CD14-positive monocyte (primary cell): ENCODE results near the gene DNAJB11. TPM values are rescaled to one million over a fixed set of nuclear protein-coding genes. Genes with fewer than 3 reads are reported as not detected.
A peak's percentile ranks its signal among the peaks of the same experiment; 100 is the strongest.

Experiments
- DNase-seq, 3 donors: peaks; one replicate each; pipeline ENCODE4 v3.0.0-alpha.2; 2011 to 2022
- H2AFZ ChIP-seq: 2 replicates; pipeline ENCODE4 v1.6.0; 2012; ENCODE audit warnings: mild to moderate bottlenecking, low read depth, low read length, inconsistent platforms; ENCODE audit not compliant: insufficient read depth, poor library complexity, severe bottlenecking
- H3K27ac ChIP-seq, 2 donors: 1 replicate in 1 of 2; 2 replicates in 1 of 2; pipeline ENCODE4 v1.5.1; 2012 to 2013; ENCODE audit warnings: low read length in 2 of 2, control low read depth in 1 of 2, inconsistent platforms in 1 of 2, low read depth in 1 of 2, mild to moderate bottlenecking in 1 of 2
- H3K27me3 ChIP-seq, 2 donors: one replicate each; pipeline versions ENCODE4 v1.6.0 to v1.6.1; 2011 to 2013; ENCODE audit warnings: low read length in 2 of 2; ENCODE audit not compliant: control insufficient read depth in 2 of 2, insufficient read depth in 2 of 2
- H3K36me3 ChIP-seq, 2 donors: replicated peaks in 1 of 2; 1 replicate in 1 of 2; 2 replicates in 1 of 2; pipeline versions ENCODE4 v1.5.1 to v1.6.1; 2012 to 2013; ENCODE audit warnings: low read length in 2 of 2, control low read depth in 1 of 2, inconsistent platforms in 1 of 2, mild to moderate bottlenecking in 1 of 2; ENCODE audit not compliant: insufficient read depth in 2 of 2, control insufficient read depth in 1 of 2
- H3K4me1 ChIP-seq, 2 donors: 1 replicate in 1 of 2; 2 replicates in 1 of 2; pipeline versions ENCODE4 v1.5.1 to v1.6.1; 2012 to 2013; ENCODE audit warnings: low read length in 2 of 2, control low read depth in 1 of 2, inconsistent platforms in 1 of 2, mild to moderate bottlenecking in 1 of 2, moderate library complexity in 1 of 2; ENCODE audit not compliant: insufficient read depth in 2 of 2, control insufficient read depth in 1 of 2
- H3K4me2 ChIP-seq: replicated peaks from 2 replicates; pipeline ENCODE3; 2012; ENCODE audit warnings: low read length, moderate library complexity, mild to moderate bottlenecking; ENCODE audit not compliant: poor library complexity, severe bottlenecking; ENCODE audit errors: extremely low read depth
- H3K4me3 ChIP-seq, 3 experiments: fragments of 200-600 bp in 1 of 3; sonication (generic) in 1 of 3; replicated peaks in 1 of 3; 1 replicate in 2 of 3; 2 replicates in 1 of 3; pipeline ENCODE4 v1.5.1; 2011 to 2013; ENCODE audit warnings: low read length in 3 of 3, mild to moderate bottlenecking in 3 of 3, control low read depth in 2 of 3, low read depth in 2 of 3, inconsistent platforms in 1 of 3, moderate library complexity in 1 of 3
- H3K79me2 ChIP-seq: 2 replicates; pipeline ENCODE4 v1.6.0; 2012; ENCODE audit warnings: mild to moderate bottlenecking, control low read depth, inconsistent platforms, low read length, moderate library complexity; ENCODE audit not compliant: insufficient read depth
- H3K9ac ChIP-seq: 2 replicates; pipeline ENCODE4 v1.6.0; 2017; ENCODE audit warnings: low read length, mild to moderate bottlenecking; ENCODE audit not compliant: insufficient read depth, poor library complexity, severe bottlenecking
- H3K9me3 ChIP-seq, 2 donors: replicated peaks in 1 of 2; 1 replicate in 1 of 2; 2 replicates in 1 of 2; pipeline versions ENCODE4 v1.5.1 to v1.6.1; 2012 to 2013; ENCODE audit warnings: low read length in 2 of 2, control low read depth in 1 of 2; ENCODE audit not compliant: control insufficient read depth in 1 of 2, insufficient read depth in 1 of 2
- H4K20me1 ChIP-seq: 2 replicates; pipeline ENCODE4 v1.6.0; 2012; ENCODE audit warnings: mild to moderate bottlenecking, low read length, control low read depth, moderate library complexity; ENCODE audit not compliant: insufficient read depth
- H3K27ac Mint-ChIP-seq, 7 donors: one replicate each; pipeline ENCODE4 v1.8.0; 2020; ENCODE audit warnings: mild to moderate bottlenecking in 7 of 7, mixed read lengths in 7 of 7, moderate library complexity in 6 of 7, inconsistent platforms in 2 of 7
- H3K27me3 Mint-ChIP-seq, 3 donors: one replicate each; pipeline ENCODE4 v1.8.0; 2021 to 2022; ENCODE audit warnings: low read depth in 3 of 3, mild to moderate bottlenecking in 3 of 3, mixed read lengths in 3 of 3, moderate library complexity in 3 of 3, inconsistent platforms in 1 of 3
- H3K36me3 Mint-ChIP-seq, 2 donors: one replicate each; pipeline ENCODE4 v1.8.0; 2020; ENCODE audit warnings: mixed read lengths in 2 of 2, inconsistent platforms in 1 of 2, mild to moderate bottlenecking in 1 of 2
- H3K4me1 Mint-ChIP-seq: one replicate; pipeline ENCODE4 v1.8.0; 2020; ENCODE audit warnings: mild to moderate bottlenecking, mixed read lengths
- H3K4me3 Mint-ChIP-seq, 2 donors: one replicate each; pipeline ENCODE4 v1.8.0; 2020; ENCODE audit warnings: mild to moderate bottlenecking in 2 of 2, mixed read lengths in 2 of 2, moderate library complexity in 1 of 2
- H3K9me3 Mint-ChIP-seq, 7 donors: one replicate each; pipeline ENCODE4 v1.8.0; 2020 to 2022; ENCODE audit warnings: mixed read lengths in 7 of 7, mild to moderate bottlenecking in 6 of 7, moderate library complexity in 6 of 7, inconsistent platforms in 2 of 7
- CTCF ChIP-seq: fragments of 200-600 bp; IDR thresholded peaks from one replicate; pipeline ENCODE4 v1.8.0; 2022; ENCODE audit warnings: antibody characterized with exemption, mild to moderate bottlenecking
- WGBS: methylation state at CpG from one replicate; pipeline ENCODE4 v1.1.5; 2013; ENCODE audit warnings: missing lambda C conversion rate; ENCODE audit not compliant: insufficient coverage; 5-methylcytosine and 5-hydroxymethylcytosine counted together
- intact Hi-C, 2 donors: fragments of 100-400 bp; cut with micrococcal nuclease; formaldehyde crosslinking; loops; one replicate each; pipeline versions ENCODE4 v1.15.0 to v1.15.1; 2023
- polyA plus RNA-seq, 3 donors: library from polyadenylated mRNA; depleted of rRNA in 1 of 3; unstranded in 2 of 3; stranded (reverse) in 1 of 3; fragments of 300-500 nt in 2 of 3; fragments of >200 nt in 1 of 3; fragmentation: Illumina TruSeq in 2 of 3; gene quantifications; 1 replicate in 2 of 3; 2 replicates in 1 of 3; pipeline ENCODE4 v1.2.3, GENCODE V29; 2012 to 2021

Gene DNAJB11
- polyA plus RNA-seq, 3 donors = 32.5 to 45.8 (median 44.6) TPM

GRCh38 chr3:186612721-186613636, 42.5 kb downstream of the DNAJB11 start, which contains the start of gene AHSG:
Gene AHSG, plus strand, starts transcription at chr3:186613060. Its CDS starts 82 bp downstream, at chr3:186613142.
- Histone ChIP-seq H3K4me1 (peaks cover 6 to 10% of the 10 kb centered on the region in 2 donors), H3K27ac (no peak within 1 kb of the TSS), H3K27me3 (peaks cover 12 to 32% of the 10 kb centered on the region in 2 donors), H3K9ac (no peak within 1 kb of the TSS), H3K79me2 (no peaks in the 10 kb centered on the region), H4K20me1 (no peaks in the 10 kb centered on the region), H3K4me2 (no peak within 1 kb of the TSS), H3K9me3 (no peaks in the 10 kb centered on the region), H2AFZ (peak within 1 kb of the TSS; percentile 12), H3K4me3 (no peak within 1 kb of the TSS), H3K36me3 (no peaks in the 10 kb centered on the region)
- H3K36me3 Mint-ChIP-seq = no peaks in the 10 kb centered on the region
- no peak for DNase-seq
- H3K9me3 Mint-ChIP-seq = peaks cover 0 to 2% (median 0%) of the 10 kb centered on the region in 7 donors
- H3K4me1 Mint-ChIP-seq = peaks cover 18% of the 10 kb centered on the region
- peaks cover 24 to 37% (median 32%) of the 10 kb centered on the region in 3 donors for H3K27me3 Mint-ChIP-seq
- intact Hi-C loops = loop anchor here in 1 of 2 donors (10.0 kb wide), 1 partner anchor 628 kb away; no protein-coding TSS in a partner anchor
- 90% methylated on average over 4 of the region's 7 CpGs for WGBS
- no peak for TF ChIP-seq CTCF
- peak within 1 kb of the TSS in 1 of 2 donors; percentile 51 for H3K4me3 Mint-ChIP-seq
- no peak within 1 kb of the TSS for H3K27ac Mint-ChIP-seq

- H3K36me3 Mint-ChIP-seq = no peaks in the 10 kb centered on the region
- H3K9me3 Mint-ChIP-seq = peaks cover 0 to 2% (median 0%) of the 10 kb centered on the region in 7 donors
- Histone ChIP-seq H2AFZ (peak overlapping the region; percentile 12), H3K9ac (no peak overlapping the region), H3K4me2 (no peak overlapping the region), H3K27ac (no peak overlapping the region), H3K79me2 (no peaks in the 10 kb centered on the region), H4K20me1 (no peaks in the 10 kb centered on the region), H3K36me3 (no peaks in the 10 kb centered on the region), H3K9me3 (no peaks in the 10 kb centered on the region), H3K27me3 (peaks cover 13 to 34% of the 10 kb centered on the region in 2 donors), H3K4me3 (no peak overlapping the region), H3K4me1 (peaks cover 6 to 10% of the 10 kb centered on the region in 2 donors)
- H3K27me3 Mint-ChIP-seq = peaks cover 26 to 39% (median 35%) of the 10 kb centered on the region in 3 donors
- H3K27ac Mint-ChIP-seq = no peak overlapping the region
- H3K4me1 Mint-ChIP-seq = peaks cover 18% of the 10 kb centered on the region
- TF ChIP-seq CTCF = no peak
- intact Hi-C loops = loop anchor here in 1 of 2 donors (2.0 to 10.0 kb wide), 2 partner anchors 207 to 629 kb away; no protein-coding TSS in a partner anchor
- H3K4me3 Mint-ChIP-seq = peak overlapping the region in 1 of 2 donors; percentile 51
- DNase-seq = no peak
- 67% methylated on average over 1 of the region's 4 CpGs for WGBS
Measured at GRCh38 chr3:186613637-186614265, 43.2 kb downstream of the DNAJB11 start.
